ELR (cell line): ENCODE measurements around the gene OR51S1.
"Not testable (repeated sequence)": the region's sequence is repeated elsewhere in the genome, so short reads cannot be mapped to it uniquely, and the experiment has no call there.

Experiments
- DNase-seq: peaks from one replicate; pipeline ENCODE4 v3.0.0-alpha.2; 2015; ENCODE audit warnings: low read depth

Gene OR51S1

GRCh38 chr11:4848908-4849532 lies at the start of gene OR51S1:
Gene OR51S1 (minus strand): TSS chr11:4849208. CDS start chr11:4849208, 0 bp downstream.
- DNase-seq = no peak

- peak; percentile 86 for DNase-seq
These were observed 43.1 kb upstream of the OR51S1 start for GRCh38 chr11:4891996-4892640.

- no peak for DNase-seq
These were observed 41.3 kb upstream of the OR51S1 start for GRCh38 chr11:4890279-4890678.

GRCh38 chr11:4887591-4887990 lies 38.6 kb upstream of the OR51S1 start:
- DNase-seq = no peak

GRCh38 chr11:4886186-4886585 lies 37.2 kb upstream of the OR51S1 start:
- no peak for DNase-seq

GRCh38 chr11:4884361-4884760 lies 35.4 kb upstream of the OR51S1 start:
- DNase-seq = no peak

GRCh38 chr11:4882543-4882942 lies 33.5 kb upstream of the OR51S1 start:
- no peak for DNase-seq

- no peak for DNase-seq
These were observed 33.0 kb upstream of the OR51S1 start, which contains the start of gene OR51T1 for GRCh38 chr11:4881860-4882500. Gene OR51T1 (plus strand): TSS chr11:4881900. CDS start chr11:4881900, 0 bp downstream.

GRCh38 chr11:4881188-4881587 lies 32.2 kb upstream of the OR51S1 start:
- DNase-seq = no peak

GRCh38 chr11:4865855-4866254 lies 16.8 kb upstream of the OR51S1 start:
- no peak for DNase-seq

GRCh38 chr11:4863876-4864275 lies 14.9 kb upstream of the OR51S1 start:
- DNase-seq = no peak

- no peak for DNase-seq
These were observed 13.6 kb upstream of the OR51S1 start for GRCh38 chr11:4862447-4863236.

- DNase-seq = not testable (repeated sequence)
These were observed 5.3 kb upstream of the OR51S1 start for GRCh38 chr11:4854286-4854685.

GRCh38 chr11:4851033-4851432 lies 2.0 kb upstream of the OR51S1 start:
- DNase-seq = no peak

- no peak for DNase-seq
These were observed 9.0 kb downstream of the OR51S1 start for GRCh38 chr11:4839851-4840549.

GRCh38 chr11:4830909-4831308 lies 18.1 kb downstream of the OR51S1 start:
- no peak for DNase-seq

- DNase-seq = no peak
These were observed 18.7 kb downstream of the OR51S1 start for GRCh38 chr11:4830346-4830745.

GRCh38 chr11:4826425-4826824 lies 22.6 kb downstream of the OR51S1 start:
- DNase-seq = peak; percentile 2

- no peak for DNase-seq
These were observed 23.9 kb downstream of the OR51S1 start for GRCh38 chr11:4825132-4825531.

- DNase-seq = no peak
These were observed 28.0 kb downstream of the OR51S1 start, which contains the start of gene OR51F2 for GRCh38 chr11:4821021-4821420. Gene OR51F2 (plus strand): TSS chr11:4821321. CDS start chr11:4821422, 101 bp downstream.

- DNase-seq = no peak
These were observed 39.8 kb downstream of the OR51S1 start for GRCh38 chr11:4809246-4809645.

GRCh38 chr11:4808476-4808875 lies 40.5 kb downstream of the OR51S1 start:
- no peak for DNase-seq
